ENCODE measurements around the gene GSX2. TPM values are rescaled to one million over a fixed set of nuclear protein-coding genes. Genes with fewer than 3 reads are reported as not detected.

The GSX2 gene
- polyA plus RNA-seq, 12 donors: not detected

DNA sequence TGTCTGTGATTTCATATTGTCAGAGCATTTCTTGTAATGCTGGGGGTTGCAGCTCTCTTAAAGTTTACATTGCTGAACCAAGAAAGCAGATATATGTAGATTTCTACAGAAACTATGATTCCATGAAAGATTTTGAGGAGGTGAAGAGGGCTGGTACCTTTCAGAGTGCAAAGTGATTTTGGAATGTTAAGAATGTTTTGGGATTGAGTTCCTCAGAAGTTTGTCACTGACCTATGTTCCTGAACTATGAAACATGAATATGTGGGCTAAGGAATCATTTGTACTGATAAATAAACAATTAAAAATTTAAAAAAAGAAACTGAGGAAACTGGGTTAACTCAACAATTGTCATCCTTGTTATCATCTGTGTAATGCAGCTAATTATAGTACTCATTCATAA lies 23.3 kb upstream of the GSX2 start:
- no peak for DNase-seq

DNA sequence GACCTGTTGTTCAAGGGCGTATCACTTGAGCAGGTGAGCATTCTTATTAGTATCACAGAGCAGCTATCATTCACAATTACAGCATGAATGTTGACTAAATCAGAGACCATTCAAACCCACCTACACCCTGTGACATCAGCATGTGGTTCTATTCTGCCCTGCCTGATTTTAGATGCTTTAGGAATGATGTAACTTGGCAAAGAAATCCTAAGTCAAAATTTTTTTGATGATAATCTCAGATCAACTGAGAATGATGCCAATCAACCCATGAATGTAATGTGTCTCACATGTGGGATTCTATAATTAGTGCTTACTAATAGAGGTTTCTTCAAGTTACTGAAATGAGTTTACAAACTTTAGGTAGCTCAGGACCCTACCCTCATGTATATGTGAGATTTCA lies 22.2 kb upstream of the GSX2 start:
- DNase-seq: no peak

DNA sequence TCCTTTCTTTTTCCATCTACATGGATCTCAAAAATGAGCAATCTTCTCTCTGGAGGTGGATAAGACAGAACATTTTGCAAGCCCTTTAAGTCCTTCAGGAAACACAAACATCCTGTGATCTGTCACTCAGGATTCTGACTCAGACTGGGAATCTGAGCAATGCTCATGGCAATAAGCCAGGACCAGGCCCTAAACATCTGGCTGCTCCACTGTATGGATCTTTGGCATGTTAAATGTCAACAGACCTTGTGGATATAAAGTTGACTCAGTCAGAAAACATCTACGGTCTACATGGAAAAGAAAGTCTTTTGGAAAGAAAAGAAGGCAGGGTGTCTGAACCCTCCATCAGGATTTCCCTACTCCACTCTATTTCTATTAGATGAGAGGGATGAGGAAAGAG lies 17.8 kb upstream of the GSX2 start:
- no peak for DNase-seq

DNA sequence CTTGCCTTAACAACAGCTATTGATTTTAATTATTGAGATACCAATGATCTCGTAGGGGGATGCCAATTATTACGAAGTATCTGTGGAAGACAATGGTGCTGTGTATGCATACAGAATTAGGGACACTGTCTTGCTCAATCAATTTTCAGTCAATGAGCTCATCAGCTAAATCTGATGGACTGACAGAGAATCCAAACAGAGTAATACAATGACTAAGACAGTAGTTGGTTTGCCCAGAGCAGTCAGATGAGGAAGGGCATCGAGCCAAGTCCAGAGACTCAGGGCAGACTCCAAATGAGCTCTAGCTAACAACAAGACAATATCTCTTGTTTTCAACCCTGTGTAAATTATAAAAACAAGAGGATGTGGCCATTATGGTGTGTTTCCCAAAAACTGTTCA lies 14.7 kb upstream of the GSX2 start:
- DNase-seq: no peak

DNA sequence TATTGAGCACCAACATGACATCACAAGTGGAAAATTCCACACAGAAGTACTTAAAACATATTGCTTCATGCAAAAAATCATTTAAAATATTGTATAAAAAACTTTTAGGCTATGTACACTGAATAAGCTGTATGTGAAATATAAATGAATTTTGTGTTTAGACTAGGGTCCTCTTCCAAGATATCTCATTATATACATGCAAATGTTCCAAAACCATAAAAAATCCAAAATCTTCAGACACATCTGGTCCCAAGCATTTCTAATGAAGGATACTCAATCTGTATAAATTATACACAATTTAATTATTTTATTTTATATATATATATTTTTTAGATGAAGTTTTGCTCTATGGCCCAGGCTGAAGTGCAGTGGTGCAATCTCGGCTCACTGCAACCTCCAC lies 10.1 kb upstream of the GSX2 start:
- no peak for DNase-seq

DNA sequence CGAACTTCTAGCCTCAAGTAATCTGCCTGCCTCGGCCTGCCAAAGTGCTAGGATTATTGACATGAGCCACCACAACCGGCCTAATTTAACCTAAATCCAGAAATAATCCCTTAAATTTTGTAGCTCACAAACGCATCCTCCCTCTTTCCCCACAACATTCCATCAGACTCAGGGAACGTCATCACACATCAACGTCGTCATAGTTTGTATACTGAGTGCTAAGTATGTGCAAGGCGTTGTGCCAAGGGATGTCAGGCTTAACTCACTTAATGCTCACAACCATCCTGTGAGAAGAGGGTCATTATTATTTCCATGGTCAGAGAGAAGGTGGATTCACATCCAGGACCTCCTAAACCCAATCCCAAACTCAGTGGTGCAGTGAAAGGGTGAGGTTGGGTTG lies 9.6 kb upstream of the GSX2 start:
- no peak for DNase-seq

DNA sequence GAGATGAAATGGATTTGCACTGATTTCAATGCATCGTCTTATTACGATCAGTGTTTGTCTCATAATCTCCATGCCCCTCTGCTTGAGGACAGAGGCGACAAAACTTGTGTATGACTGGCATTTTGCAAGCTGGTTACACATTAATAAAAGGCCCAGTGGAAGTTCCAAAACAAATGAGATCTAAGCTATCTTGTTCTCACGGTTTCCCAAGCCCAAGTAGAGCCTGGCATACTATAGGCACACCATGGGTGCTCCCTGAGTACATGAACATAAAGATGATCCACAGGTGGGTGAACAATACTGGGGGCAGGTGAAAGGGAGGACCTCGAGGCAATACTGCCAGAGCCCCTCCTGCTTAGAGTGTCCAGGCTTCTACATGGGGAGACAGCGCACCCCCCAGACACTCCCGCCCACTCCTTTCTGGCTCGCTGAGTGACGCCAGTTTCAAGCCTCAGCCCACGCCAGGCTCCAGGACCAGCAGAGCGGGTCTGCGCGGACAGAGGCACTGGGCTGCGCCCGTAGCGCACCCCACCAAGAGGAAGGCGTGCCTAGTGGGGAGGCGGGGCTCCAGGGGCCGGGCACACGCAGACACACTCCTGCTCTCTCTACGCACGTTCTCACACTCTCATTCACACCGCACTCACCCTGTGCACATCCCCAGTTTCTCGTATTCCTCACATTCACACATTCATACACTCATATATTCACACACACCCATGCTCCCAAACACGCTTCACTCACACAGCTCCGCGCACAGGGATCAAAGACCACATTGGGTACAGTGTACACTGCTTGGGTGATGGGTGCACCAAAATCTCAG lies 8.9 kb upstream of the GSX2 start:
- no peak for DNase-seq

DNA sequence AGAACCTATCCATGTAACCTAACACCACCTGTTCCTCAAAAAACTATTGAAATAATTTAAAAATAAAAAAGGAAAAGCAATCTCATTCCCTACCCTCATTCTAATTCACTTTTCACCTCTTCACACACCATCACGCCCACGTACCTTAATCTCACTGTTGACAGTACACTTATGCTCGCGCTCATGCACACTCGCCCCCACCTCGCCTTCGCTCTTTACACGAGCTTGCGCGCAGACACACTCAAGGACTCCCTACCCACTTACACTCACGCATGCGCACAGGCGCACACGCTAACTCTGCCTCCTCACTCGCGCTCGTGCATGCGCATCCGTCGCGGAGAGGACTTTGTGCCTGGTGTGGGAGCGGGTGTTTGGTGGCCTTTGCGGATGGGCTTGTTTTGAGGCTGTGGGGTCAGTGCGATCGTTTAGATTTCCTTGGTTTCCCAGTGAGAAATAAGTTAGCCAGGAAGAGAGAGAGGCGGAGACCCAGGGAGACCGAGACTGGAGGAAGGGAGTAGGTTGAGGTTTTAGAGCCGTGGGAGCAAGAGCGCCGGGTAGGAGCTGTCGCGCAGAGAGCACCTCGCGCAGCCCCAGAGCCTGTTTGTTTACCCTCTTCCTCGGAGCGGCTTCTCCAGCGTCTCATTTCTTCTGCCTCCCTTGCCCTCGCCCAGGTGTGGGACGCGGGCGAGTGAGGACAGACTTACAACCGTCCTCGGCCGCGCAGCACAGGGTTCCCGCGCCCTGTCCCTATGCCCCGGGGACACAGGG lies 8.1 kb upstream of the GSX2 start:
- peak; percentile 77 for DNase-seq

DNA sequence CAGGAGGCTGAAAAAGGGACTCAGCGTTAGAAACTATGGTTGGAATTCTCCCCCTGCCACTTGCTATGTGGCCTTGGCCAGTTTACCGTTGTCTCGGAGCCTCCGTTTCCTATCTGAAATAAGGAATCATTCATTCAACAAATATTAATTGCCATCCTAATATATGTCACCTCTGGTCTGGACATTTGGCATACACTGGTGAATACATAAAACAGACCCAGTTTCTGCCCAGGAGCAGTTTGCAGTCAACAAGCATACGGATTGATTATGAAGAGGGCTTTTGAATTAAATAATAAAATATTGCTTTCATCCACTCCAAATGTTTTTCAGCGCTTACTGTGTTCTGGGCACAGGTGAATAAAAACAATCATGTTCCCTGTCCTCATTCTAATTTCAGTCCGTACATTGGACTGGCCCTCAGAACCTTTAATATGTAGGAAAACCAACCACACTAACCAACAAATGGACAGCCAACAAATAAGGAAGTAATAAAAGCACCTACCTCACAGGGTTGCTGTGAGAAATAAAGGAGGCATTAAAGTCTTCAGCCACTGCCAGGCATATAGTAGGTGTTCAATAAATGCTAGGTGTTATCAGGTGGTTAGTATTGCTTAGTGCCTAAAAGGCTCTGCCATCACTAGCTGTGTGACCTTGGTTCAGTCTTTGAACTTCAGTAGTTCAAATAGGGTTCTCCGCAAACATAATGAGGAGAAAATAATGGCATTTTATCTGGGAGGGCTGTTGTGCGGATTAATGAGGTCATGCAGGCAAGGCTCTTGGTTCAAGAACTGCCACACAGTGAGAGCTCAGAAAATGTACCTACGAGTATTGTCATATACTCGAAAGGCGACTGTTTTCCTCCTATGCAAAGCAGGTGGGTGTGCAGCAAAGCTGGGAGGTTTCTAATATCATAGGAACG lies 7.3 kb upstream of the GSX2 start:
- no peak for DNase-seq

DNA sequence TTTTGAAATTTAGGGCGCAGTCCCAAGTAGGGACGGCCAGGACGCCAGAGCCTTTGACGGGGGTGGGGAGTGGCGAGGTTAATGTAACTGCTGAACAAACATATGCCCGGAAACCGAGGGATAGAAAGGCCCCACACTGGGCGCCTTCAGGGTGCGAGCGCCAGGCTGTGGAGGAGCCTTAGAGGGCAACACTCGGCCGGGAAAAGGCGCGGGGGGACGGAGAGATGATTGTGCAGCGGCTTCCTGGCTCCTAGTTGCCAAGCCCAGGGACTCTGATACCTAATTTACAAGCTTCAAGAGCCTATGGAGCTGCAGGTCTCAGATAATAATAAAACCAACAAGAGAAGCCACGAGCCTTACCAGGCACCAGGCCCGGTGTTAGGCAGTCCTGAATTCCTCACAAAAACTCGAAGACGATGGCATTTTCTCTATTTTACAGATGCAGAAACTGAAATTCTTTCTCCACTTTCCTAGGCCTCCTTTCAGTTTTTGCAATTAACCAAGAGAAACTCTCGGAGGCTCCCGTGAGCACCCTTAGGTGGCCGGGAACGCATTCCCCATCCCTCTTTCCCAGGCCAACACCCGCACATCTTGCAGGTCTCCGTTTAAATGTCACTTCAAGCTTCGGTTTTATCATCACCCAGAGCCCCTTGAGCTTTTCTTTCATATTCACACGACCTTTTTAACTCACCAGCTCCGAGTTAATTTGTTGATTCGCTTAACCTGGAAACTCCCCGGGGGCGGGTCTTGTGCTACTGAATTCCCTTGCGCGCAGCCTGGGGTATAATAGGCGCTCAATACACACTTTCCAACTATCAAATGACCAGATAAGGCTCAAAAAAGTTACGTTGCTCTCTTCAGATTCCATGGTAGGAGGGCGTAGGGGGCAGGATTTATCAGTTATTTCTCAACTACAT lies 6.4 kb upstream of the GSX2 start:
- DNase-seq: no peak

DNA sequence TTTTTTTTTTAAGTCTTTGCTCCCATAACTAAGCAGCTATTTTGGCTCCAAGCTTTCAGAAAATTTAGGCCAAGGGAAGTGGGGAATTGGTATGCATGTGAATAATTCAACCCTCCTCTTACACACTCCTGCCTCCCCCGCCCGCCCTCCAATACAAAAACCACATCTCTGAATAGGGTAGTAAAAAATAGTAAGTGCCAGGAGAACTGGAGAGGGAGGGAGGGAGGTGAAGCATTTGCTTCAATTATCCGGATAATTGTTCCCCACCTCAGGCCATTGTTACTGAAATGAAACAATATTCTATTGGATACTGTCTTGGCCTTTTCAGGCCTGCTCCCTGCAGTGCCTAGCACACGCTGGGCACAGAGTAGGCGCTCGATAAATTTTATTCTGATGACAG lies 5.5 kb upstream of the GSX2 start:
- no peak for DNase-seq

DNA sequence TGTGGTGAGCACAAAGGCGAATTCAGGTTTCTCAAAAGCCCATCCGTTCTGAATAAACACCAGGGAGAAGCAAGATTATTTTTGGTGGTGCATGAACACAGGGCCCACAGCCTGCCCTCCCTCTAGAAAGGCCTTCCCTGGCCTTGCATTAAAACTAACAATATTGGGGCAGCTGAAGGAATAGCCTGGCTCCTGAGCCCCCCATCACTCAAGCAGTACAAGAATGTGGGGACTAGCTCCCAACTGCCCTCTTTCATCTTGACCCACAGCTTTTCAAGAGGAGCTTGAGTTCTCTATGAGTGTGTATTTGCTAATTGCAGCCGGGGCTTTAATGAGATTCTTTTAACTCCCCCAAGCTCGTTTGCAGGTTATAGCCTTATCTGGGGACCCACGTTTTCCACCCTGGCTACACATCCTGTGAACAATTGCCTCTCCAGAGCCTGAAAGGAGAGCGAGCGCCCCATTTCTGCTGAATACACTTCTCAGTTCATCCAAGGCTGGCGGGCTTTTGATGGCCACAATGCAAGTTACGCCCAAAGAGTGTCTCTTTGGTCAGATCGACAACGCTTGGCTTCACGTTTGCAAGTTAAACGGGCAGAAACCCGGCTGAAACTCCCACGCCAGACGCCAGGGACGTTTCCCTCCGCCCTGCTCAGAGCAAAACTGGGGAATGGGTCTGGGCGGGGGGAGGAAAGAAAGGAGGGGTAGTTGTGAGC lies 4.7 kb upstream of the GSX2 start:
- no peak for DNase-seq

DNA sequence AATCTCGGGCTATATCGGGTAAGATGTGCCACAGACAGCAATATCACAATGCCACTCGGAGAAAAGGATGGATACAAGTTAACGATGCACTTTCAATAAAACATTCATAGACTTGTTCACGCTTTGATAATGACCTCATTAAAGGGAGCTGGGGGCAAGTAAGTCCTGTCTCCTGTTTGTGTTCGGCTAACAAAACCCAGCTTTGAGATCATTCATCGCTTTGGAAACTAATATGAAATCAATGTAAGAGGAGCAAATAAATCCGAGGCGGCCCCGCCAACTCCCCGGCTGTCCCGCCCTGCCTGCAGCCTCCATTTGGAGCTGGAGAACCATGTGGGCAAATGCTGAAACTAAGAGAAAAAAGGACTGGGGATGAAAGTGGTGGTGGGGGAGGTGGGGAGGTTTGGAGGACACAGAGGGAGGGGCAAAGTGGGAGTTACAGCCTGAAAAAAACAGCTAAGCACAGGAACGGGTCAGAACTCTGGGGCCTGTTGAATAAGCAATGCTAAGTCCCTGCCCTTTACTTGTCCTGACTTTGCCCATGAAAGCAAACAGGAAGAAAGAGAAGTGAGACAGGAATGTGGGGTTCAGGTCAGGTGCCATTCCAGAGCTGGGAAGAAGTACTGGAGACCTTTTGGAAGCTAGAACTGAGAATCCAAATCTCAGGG lies 3.5 kb upstream of the GSX2 start:
- no peak for DNase-seq

DNA sequence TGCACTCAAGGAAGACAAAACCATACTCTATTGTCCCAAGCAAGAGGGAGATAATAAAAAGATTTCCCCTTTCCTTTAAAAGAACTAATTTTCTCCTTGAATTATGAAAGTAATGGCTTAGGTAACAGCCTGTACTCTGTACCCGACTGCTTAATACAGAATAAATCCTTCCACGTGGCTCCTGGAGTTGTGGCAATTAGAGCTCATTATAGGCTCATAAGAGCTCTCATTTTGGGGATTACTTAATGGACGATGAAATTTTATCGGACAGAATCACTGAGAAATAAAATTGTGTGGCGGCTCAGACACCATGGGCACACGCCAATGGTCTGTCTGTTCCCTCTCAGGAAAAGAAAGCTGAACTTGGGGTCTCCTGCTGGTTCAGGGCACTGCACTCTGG lies 2.8 kb upstream of the GSX2 start:
- no peak for DNase-seq

DNA sequence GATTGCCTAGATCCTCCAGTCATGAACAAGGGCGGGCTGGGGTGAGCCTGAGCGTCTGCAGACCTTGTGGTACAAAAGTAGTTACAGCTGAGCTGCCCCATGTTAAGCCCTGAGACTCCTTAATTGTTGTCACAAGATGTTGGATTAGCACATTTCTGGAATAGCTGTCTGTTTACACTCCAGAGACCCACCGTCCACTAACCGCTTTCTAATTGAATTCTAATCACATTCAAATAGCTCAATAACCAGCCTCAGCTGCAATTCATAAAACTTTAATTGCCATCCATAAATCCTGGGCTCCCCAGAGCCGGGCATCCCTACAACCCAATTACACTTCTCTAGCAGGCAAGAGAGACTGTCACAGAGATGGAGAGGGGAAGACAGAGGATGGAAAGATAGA lies 1.6 kb upstream of the GSX2 start:
- no peak for DNase-seq

DNA sequence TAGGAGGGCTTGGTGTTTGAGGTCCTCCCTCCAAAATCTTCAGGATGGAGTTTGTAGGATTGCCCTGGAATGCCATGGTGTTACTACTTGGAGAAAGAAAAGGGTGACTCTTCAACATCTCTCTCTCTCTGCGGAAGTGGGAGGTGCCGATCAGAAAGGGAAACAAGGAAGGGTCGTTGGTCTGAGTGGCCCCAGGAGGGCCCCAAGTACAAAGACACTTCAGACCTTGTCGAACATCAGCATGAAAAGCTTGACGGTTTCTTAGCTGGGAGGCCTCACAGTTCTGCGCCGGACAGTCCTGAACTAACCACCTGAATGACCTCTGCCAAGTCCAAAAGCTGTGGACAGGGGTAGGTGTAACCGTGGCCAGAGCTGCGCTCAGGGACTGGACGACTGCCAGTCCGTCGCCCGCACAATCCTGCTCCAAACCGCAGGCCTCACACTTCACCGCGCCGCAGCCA lies 646 bp upstream of the GSX2 start:
- no peak for DNase-seq

DNA sequence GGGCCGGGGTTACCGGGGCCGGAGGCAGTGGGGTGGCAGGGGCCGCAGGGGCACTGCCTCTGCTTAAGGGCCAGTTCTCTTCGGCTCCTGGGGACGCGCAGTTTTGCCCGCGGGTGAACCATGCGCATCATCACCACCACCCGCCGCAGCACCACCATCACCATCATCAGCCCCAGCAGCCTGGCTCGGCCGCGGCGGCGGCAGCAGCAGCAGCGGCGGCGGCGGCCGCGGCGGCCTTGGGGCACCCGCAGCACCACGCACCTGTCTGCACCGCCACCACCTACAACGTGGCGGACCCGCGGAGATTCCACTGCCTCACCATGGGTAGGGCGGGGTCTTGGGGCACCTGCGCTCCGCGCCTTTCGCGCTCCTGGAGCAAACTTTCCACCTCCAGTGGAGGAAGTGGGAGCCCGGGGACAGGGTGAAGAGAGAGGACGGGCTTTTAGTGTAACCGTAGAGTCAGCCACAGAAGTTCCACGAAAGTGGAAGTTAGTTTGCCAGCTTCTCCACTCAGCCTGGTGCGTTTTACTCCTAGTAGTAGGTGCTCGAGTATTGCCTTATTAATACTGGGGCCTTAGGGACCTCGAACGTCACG lies 729 bp downstream of the GSX2 start:
- no peak for DNase-seq

DNA sequence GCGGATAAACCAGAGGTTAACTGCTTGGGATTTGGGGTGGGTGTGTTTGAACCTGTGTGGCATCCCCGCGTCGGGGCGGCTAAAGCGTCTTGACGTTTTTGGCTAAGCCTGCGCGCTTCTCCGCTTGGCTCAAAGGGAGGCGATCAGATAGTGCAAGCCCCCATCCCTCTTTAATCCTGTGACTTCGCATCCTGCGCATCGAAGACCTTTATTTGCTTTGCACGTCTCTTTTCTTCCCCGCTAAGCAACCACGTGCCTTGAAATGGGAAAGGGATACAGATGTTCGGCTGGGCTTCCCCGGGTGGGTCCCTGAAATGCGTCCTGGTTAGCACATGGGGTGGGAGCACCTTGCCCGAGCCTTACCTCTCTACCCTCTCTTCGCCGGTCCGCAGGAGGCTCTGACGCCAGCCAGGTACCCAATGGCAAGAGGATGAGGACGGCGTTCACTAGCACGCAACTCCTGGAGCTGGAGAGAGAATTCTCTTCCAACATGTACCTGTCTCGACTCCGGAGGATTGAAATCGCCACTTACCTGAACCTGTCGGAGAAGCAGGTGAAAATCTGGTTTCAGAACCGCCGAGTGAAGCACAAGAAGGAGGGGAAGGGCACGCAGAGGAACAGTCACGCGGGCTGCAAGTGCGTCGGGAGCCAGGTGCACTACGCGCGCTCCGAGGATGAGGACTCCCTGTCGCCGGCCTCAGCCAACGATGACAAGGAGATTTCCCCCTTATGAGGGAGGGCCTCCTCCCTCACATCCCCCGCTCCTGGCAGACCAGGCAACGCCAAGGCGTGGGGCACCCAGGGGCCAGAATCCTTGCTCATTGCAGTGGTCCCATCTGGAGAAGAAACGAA lies 1.5 kb downstream of the GSX2 start:
- no peak for DNase-seq
